H9 (cell line): ENCODE results near the gene USP49. TPM values are rescaled to one million over a fixed set of nuclear protein-coding genes. Genes with fewer than 3 reads are reported as not detected.

Experiments used
- DNase-seq: peaks from one replicate; pipeline ENCODE4 v3.0.0-alpha.2; 2017
- H2AFZ ChIP-seq: one replicate; pipeline ENCODE4 v1.6.1; 2013; ENCODE audit warnings: mild to moderate bottlenecking, low read length, control low read depth, moderate library complexity
- H2AK5ac ChIP-seq: 2 replicates; pipeline ENCODE4 v1.6.1; 2013; ENCODE audit warnings: low read length, control low read depth, mixed read lengths; ENCODE audit not compliant: insufficient read length
- H2BK120ac ChIP-seq: one replicate; pipeline ENCODE4 v1.6.1; 2013; ENCODE audit warnings: low read depth, mild to moderate bottlenecking, low read length, control low read depth, inconsistent platforms; ENCODE audit not compliant: poor library complexity, severe bottlenecking
- H2BK12ac ChIP-seq: 2 replicates; pipeline ENCODE4 v1.6.1; 2013; ENCODE audit warnings: low read length, control low read depth, mixed read lengths, low read depth; ENCODE audit not compliant: insufficient read length
- H2BK15ac ChIP-seq: 2 replicates; pipeline ENCODE4 v1.6.1; 2013; ENCODE audit warnings: low read depth, low read length, control low read depth
- H2BK20ac ChIP-seq: one replicate; pipeline ENCODE4 v1.6.1; 2013; ENCODE audit warnings: low read depth, mild to moderate bottlenecking, low read length, control low read depth, inconsistent platforms; ENCODE audit not compliant: poor library complexity, severe bottlenecking
- H2BK5ac ChIP-seq: 2 replicates; pipeline ENCODE4 v1.6.1; 2013; ENCODE audit warnings: low read length, control low read depth, mixed read lengths; ENCODE audit not compliant: insufficient read length
- H3K14ac ChIP-seq: 2 replicates; pipeline ENCODE4 v1.6.1; 2013; ENCODE audit warnings: low read length, control low read depth; ENCODE audit not compliant: insufficient read depth
- H3K18ac ChIP-seq: 2 replicates; pipeline ENCODE4 v1.6.1; 2013; ENCODE audit warnings: low read depth, mild to moderate bottlenecking, mixed read lengths, low read length, control low read depth; ENCODE audit not compliant: insufficient read length
- H3K23ac ChIP-seq: 2 replicates; pipeline ENCODE4 v1.6.1; 2013; ENCODE audit warnings: low read length, control low read depth, mixed read lengths, low read depth; ENCODE audit not compliant: insufficient read length
- H3K23me2 ChIP-seq: 2 replicates; pipeline ENCODE4 v1.6.1; 2013; ENCODE audit warnings: low read depth, mild to moderate bottlenecking, mixed read lengths, low read length, control low read depth; ENCODE audit not compliant: insufficient read length, poor library complexity, severe bottlenecking
- H3K27ac ChIP-seq: 2 replicates; pipeline ENCODE4 v1.5.1; 2013; ENCODE audit warnings: low read length, control low read depth, mixed read lengths, low read depth; ENCODE audit not compliant: insufficient read length
- H3K27me3 ChIP-seq: 2 replicates; pipeline ENCODE4 v1.6.1; 2013; ENCODE audit warnings: low read length, control low read depth, inconsistent platforms; ENCODE audit not compliant: insufficient read depth
- H3K4ac ChIP-seq: 2 replicates; pipeline ENCODE4 v1.6.1; 2013; ENCODE audit warnings: low read depth, mild to moderate bottlenecking, control low read depth, inconsistent platforms, low read length, moderate library complexity
- H3K4me1 ChIP-seq: 2 replicates; pipeline ENCODE4 v1.6.1; 2013; ENCODE audit warnings: low read length, control low read depth, inconsistent platforms; ENCODE audit not compliant: insufficient read depth
- H3K4me2 ChIP-seq: 2 replicates; pipeline ENCODE4 v1.6.1; 2013; ENCODE audit warnings: low read length, control low read depth, mixed read lengths; ENCODE audit not compliant: insufficient read length, insufficient read depth
- H3K56ac ChIP-seq: 2 replicates; pipeline ENCODE4 v1.6.1; 2013; ENCODE audit warnings: low read depth, mild to moderate bottlenecking, mixed read lengths, low read length, control low read depth; ENCODE audit not compliant: insufficient read length
- H3K79me1 ChIP-seq: 2 replicates; pipeline ENCODE4 v1.6.1; 2013; ENCODE audit warnings: low read depth, mild to moderate bottlenecking, moderate library complexity, low read length, control low read depth, inconsistent platforms; ENCODE audit not compliant: insufficient read depth, poor library complexity, severe bottlenecking
- H3K79me2 ChIP-seq: 2 replicates; pipeline ENCODE4 v1.6.1; 2013; ENCODE audit warnings: low read length, control low read depth, inconsistent platforms; ENCODE audit not compliant: insufficient read depth
- H3K9ac ChIP-seq: 2 replicates; pipeline ENCODE4 v1.6.1; 2013; ENCODE audit warnings: low read length, control low read depth, mixed read lengths; ENCODE audit not compliant: insufficient read length; ENCODE audit errors: extremely low read depth
- H3K9me3 ChIP-seq: one replicate; pipeline ENCODE4 v1.6.1; 2013; ENCODE audit warnings: low read depth, low read length, inconsistent platforms; ENCODE audit not compliant: control insufficient read depth
- H3T11ph ChIP-seq: one replicate; pipeline ENCODE4 v1.6.1; 2013; ENCODE audit warnings: mild to moderate bottlenecking, low read length, control low read depth, inconsistent platforms
- H4K20me1 ChIP-seq: one replicate; pipeline ENCODE4 v1.6.1; 2013; ENCODE audit not compliant: control insufficient read depth, insufficient read length, insufficient read depth
- H4K5ac ChIP-seq: 2 replicates; pipeline ENCODE4 v1.6.1; 2013; ENCODE audit warnings: low read depth, mild to moderate bottlenecking, mixed read lengths, low read length, control low read depth; ENCODE audit not compliant: insufficient read length
- H4K8ac ChIP-seq: replicated peaks from 2 replicates; pipeline ENCODE4 v1.6.1; 2013; ENCODE audit warnings: low read length, control low read depth, mixed read lengths, low read depth; ENCODE audit not compliant: insufficient read length
- H4K91ac ChIP-seq: 2 replicates; pipeline ENCODE4 v1.6.1; 2013; ENCODE audit warnings: low read depth, mild to moderate bottlenecking, moderate library complexity, mixed read lengths, low read length, control low read depth; ENCODE audit not compliant: insufficient read length
- H3K27ac Mint-ChIP-seq, 3 experiments: 2 replicates in 2 of 3; 3 replicates in 1 of 3; pipeline ENCODE4 v1.8.0; 2020 to 2021; ENCODE audit warnings: mixed read lengths in 3 of 3, mild to moderate bottlenecking in 1 of 3, moderate library complexity in 1 of 3
- H3K27me3 Mint-ChIP-seq: 2 replicates; pipeline ENCODE4 v1.8.0; 2021; ENCODE audit warnings: low read depth, mild to moderate bottlenecking, moderate library complexity, mixed read lengths
- H3K36me3 Mint-ChIP-seq, 3 experiments: 2 replicates in 2 of 3; 3 replicates in 1 of 3; pipeline ENCODE4 v1.8.0; 2020 to 2021; ENCODE audit warnings: low read depth in 3 of 3, mixed read lengths in 3 of 3; ENCODE audit not compliant: insufficient read depth in 1 of 3
- H3K4me1 Mint-ChIP-seq, 2 experiments: 2 replicates each; pipeline ENCODE4 v1.8.0; 2020; ENCODE audit warnings: mixed read lengths in 2 of 2
- H3K4me3 Mint-ChIP-seq, 2 experiments: 2 replicates in 1 of 2; 3 replicates in 1 of 2; pipeline ENCODE4 v1.8.0; 2020 to 2021; ENCODE audit warnings: mild to moderate bottlenecking in 2 of 2, mixed read lengths in 2 of 2, moderate library complexity in 1 of 2
- H3K9me3 Mint-ChIP-seq, 2 experiments: 2 replicates in 1 of 2; 3 replicates in 1 of 2; pipeline ENCODE4 v1.8.0; 2020; ENCODE audit warnings: mild to moderate bottlenecking in 2 of 2, mixed read lengths in 2 of 2, moderate library complexity in 1 of 2
- CTCF ChIP-seq: fragments of 200-600 bp; sonication (generic); conservative IDR thresholded peaks from 3 replicates; pipeline ENCODE4 v1.8.0; 2021; ENCODE audit warnings: antibody characterized with exemption, mild to moderate bottlenecking
- WGBS: extraction: QIAGEN DNeasy Blood & Tissue Kit; methylation state at CpG from one replicate; pipeline ENCODE4 v1.1.7; 2013; ENCODE audit warnings: missing lambda C conversion rate, low lambda C conversion rate, mixed read lengths; ENCODE audit not compliant: insufficient read length; ENCODE audit errors: extremely low coverage; 5-methylcytosine and 5-hydroxymethylcytosine counted together
- total RNA-seq: library from RNA; stranded (reverse); gene quantifications from 2 replicates; pipeline ENCODE4 v1.2.1, GENCODE V29; 2021

USP49 gene
- total RNA-seq, 1 experiment from 2014 or later, result 19.0 TPM

GRCh38 chr6:41769376-41769775, 125.8 kb downstream of the USP49 start:
- no peak overlapping the region for H3K18ac ChIP-seq
- H3K27ac ChIP-seq, result no peak overlapping the region
- no peak overlapping the region for H3K4me3 Mint-ChIP-seq
- no peak overlapping the region for H2BK12ac ChIP-seq
- no peak overlapping the region for H4K91ac ChIP-seq
- H3K4ac ChIP-seq, result no peak overlapping the region
- H3K27ac Mint-ChIP-seq, result no peak overlapping the region
- H4K5ac ChIP-seq, result no peak overlapping the region
- WGBS, result no CpG with 5 or more reads among the region's 8 CpGs
- no peak for TF ChIP-seq CTCF
- H3K9ac ChIP-seq, result no peak overlapping the region
- peaks cover 12 to 28% (median 26%) of the 10 kb centered on the region in 3 experiments; a peak in 6 of 7 replicates for H3K36me3 Mint-ChIP-seq
- H2AK5ac ChIP-seq, result no peak overlapping the region
- no peak overlapping the region for H2BK120ac ChIP-seq
- no peaks in the 10 kb centered on the region for H3K4me1 ChIP-seq
- no peak overlapping the region for H3K4me2 ChIP-seq
- no peak overlapping the region for H3K23ac ChIP-seq
- no peaks in the 10 kb centered on the region; the same call in 1 of the 2 replicates for H3K27me3 Mint-ChIP-seq
- H3K27me3 ChIP-seq, result no peaks in the 10 kb centered on the region
- H3T11ph ChIP-seq, result no peak overlapping the region
- H2BK20ac ChIP-seq, result no peak overlapping the region
- H2BK5ac ChIP-seq, result no peak overlapping the region
- H2AFZ ChIP-seq, result no peak overlapping the region
- H3K14ac ChIP-seq, result no peak overlapping the region
- H3K9me3 Mint-ChIP-seq, result no peaks in the 10 kb centered on the region
- H3K56ac ChIP-seq, result no peak overlapping the region
- no peak overlapping the region for H4K8ac ChIP-seq
- no peaks in the 10 kb centered on the region for H3K9me3 ChIP-seq
- H3K79me2 ChIP-seq, result no peaks in the 10 kb centered on the region
- H3K23me2 ChIP-seq, result no peaks in the 10 kb centered on the region
- H3K79me1 ChIP-seq, result no peaks in the 10 kb centered on the region
- H2BK15ac ChIP-seq, result no peak overlapping the region
- peaks cover 5 to 19% of the 10 kb centered on the region in 2 experiments; a peak in 3 of 4 replicates for H3K4me1 Mint-ChIP-seq
- no peaks in the 10 kb centered on the region for H4K20me1 ChIP-seq
- no peak for DNase-seq
